ENCODE data around the gene CLVS2.

The CLVS2 gene

GRCh38 chr6:123064038-123064437, 68.0 kb downstream of the CLVS2 start:
- H3K9ac ChIP-seq (ENCODE audit: low read depth in 1 of 2, low read length in 2 of 2), result no peak overlapping the region
- H3K4me1 ChIP-seq (ENCODE audit: control insufficient read depth in 1 of 2, insufficient read depth in 2 of 2, low read length in 2 of 2), result no peaks in the 10 kb centered on the region
- no peak overlapping the region for H3K27ac ChIP-seq (ENCODE audit: low read depth, low read length)
- no peaks in the 10 kb centered on the region for H3K27me3 ChIP-seq (ENCODE audit: control insufficient read depth in 1 of 2, insufficient read depth in 2 of 2, low read length in 2 of 2)
- no peaks in the 10 kb centered on the region for H3K9me3 ChIP-seq (ENCODE audit: control insufficient read depth in 1 of 2, low read length in 2 of 2)
- H3K36me3 ChIP-seq (ENCODE audit: control insufficient read depth in 1 of 2, insufficient read depth in 2 of 2, low read length in 2 of 2), result no peaks in the 10 kb centered on the region
- no peak overlapping the region for H3K4me3 ChIP-seq (ENCODE audit: low read depth in 1 of 2, low read length in 2 of 2)

GRCh38 chr6:123074616-123075015, 78.6 kb downstream of the CLVS2 start:
- Histone ChIP-seq H3K27ac (ENCODE audit: low read depth, low read length) (no peak overlapping the region), H3K9me3 (ENCODE audit: control insufficient read depth in 1 of 2, low read length in 2 of 2) (no peaks in the 10 kb centered on the region)

GRCh38 chr6:123085403-123085802, 89.4 kb downstream of the CLVS2 start:
- H3K9ac ChIP-seq (ENCODE audit: low read depth in 1 of 2, low read length in 2 of 2), result no peak overlapping the region
- no peak overlapping the region for H3K27ac ChIP-seq (ENCODE audit: low read depth, low read length)
- H3K4me1 ChIP-seq (ENCODE audit: control insufficient read depth in 1 of 2, insufficient read depth in 2 of 2, low read length in 2 of 2), result no peaks in the 10 kb centered on the region
- no peak overlapping the region for H3K4me3 ChIP-seq (ENCODE audit: low read depth in 1 of 2, low read length in 2 of 2)
- no peaks in the 10 kb centered on the region for H3K36me3 ChIP-seq (ENCODE audit: control insufficient read depth in 1 of 2, insufficient read depth in 2 of 2, low read length in 2 of 2)
- H3K27me3 ChIP-seq (ENCODE audit: control insufficient read depth in 1 of 2, insufficient read depth in 2 of 2, low read length in 2 of 2), result no peaks in the 10 kb centered on the region
- H3K9me3 ChIP-seq (ENCODE audit: control insufficient read depth in 1 of 2, low read length in 2 of 2), result no peaks in the 10 kb centered on the region

More at GRCh38 chr6:123074616-123075015, 78.6 kb downstream of the CLVS2 start:
- Histone ChIP-seq H3K4me1 (ENCODE audit: control insufficient read depth in 1 of 2, insufficient read depth in 2 of 2, low read length in 2 of 2) (no peaks in the 10 kb centered on the region), H3K36me3 (ENCODE audit: control insufficient read depth in 1 of 2, insufficient read depth in 2 of 2, low read length in 2 of 2) (no peaks in the 10 kb centered on the region), H3K27me3 (ENCODE audit: control insufficient read depth in 1 of 2, insufficient read depth in 2 of 2, low read length in 2 of 2) (no peaks in the 10 kb centered on the region), H3K4me3 (ENCODE audit: low read depth in 1 of 2, low read length in 2 of 2) (no peak overlapping the region), H3K9ac (ENCODE audit: low read depth in 1 of 2, low read length in 2 of 2) (no peak overlapping the region)

GRCh38 chr6:123089226-123089625, 93.2 kb downstream of the CLVS2 start:
- H3K9me3 ChIP-seq (ENCODE audit: control insufficient read depth in 1 of 2, low read length in 2 of 2), result no peaks in the 10 kb centered on the region

GRCh38 chr6:123091091-123091895, 95.3 kb downstream of the CLVS2 start:
- no peak overlapping the region for H3K9ac ChIP-seq (ENCODE audit: low read depth in 1 of 2, low read length in 2 of 2)
- no peak overlapping the region for H3K27ac ChIP-seq (ENCODE audit: low read depth, low read length)
- H3K36me3 ChIP-seq (ENCODE audit: control insufficient read depth in 1 of 2, insufficient read depth in 2 of 2, low read length in 2 of 2), result no peaks in the 10 kb centered on the region
- no peak overlapping the region for H3K4me3 ChIP-seq (ENCODE audit: low read depth in 1 of 2, low read length in 2 of 2)
- H3K27me3 ChIP-seq (ENCODE audit: control insufficient read depth in 1 of 2, insufficient read depth in 2 of 2, low read length in 2 of 2), result no peaks in the 10 kb centered on the region
- H3K4me1 ChIP-seq (ENCODE audit: control insufficient read depth in 1 of 2, insufficient read depth in 2 of 2, low read length in 2 of 2), result no peaks in the 10 kb centered on the region
- H3K9me3 ChIP-seq (ENCODE audit: control insufficient read depth in 1 of 2, low read length in 2 of 2), result no peaks in the 10 kb centered on the region

More at GRCh38 chr6:123089226-123089625, 93.2 kb downstream of the CLVS2 start:
- H3K4me3 ChIP-seq (ENCODE audit: low read depth in 1 of 2, low read length in 2 of 2), result no peak overlapping the region
- H3K36me3 ChIP-seq (ENCODE audit: control insufficient read depth in 1 of 2, insufficient read depth in 2 of 2, low read length in 2 of 2), result no peaks in the 10 kb centered on the region
- H3K4me1 ChIP-seq (ENCODE audit: control insufficient read depth in 1 of 2, insufficient read depth in 2 of 2, low read length in 2 of 2), result no peaks in the 10 kb centered on the region
- no peaks in the 10 kb centered on the region for H3K27me3 ChIP-seq (ENCODE audit: control insufficient read depth in 1 of 2, insufficient read depth in 2 of 2, low read length in 2 of 2)
- H3K9ac ChIP-seq (ENCODE audit: low read depth in 1 of 2, low read length in 2 of 2), result no peak overlapping the region
- H3K27ac ChIP-seq (ENCODE audit: low read depth, low read length), result no peak overlapping the region

GRCh38 chr6:123091896-123092271, 95.8 kb downstream of the CLVS2 start:
- no peaks in the 10 kb centered on the region for H3K36me3 ChIP-seq (ENCODE audit: control insufficient read depth in 1 of 2, insufficient read depth in 2 of 2, low read length in 2 of 2)
- H3K4me3 ChIP-seq (ENCODE audit: low read depth in 1 of 2, low read length in 2 of 2), result no peak overlapping the region

GRCh38 chr6:123094795-123095194, 98.8 kb downstream of the CLVS2 start:
- Histone ChIP-seq H3K27me3 (ENCODE audit: control insufficient read depth in 1 of 2, insufficient read depth in 2 of 2, low read length in 2 of 2) (no peaks in the 10 kb centered on the region), H3K4me3 (ENCODE audit: low read depth in 1 of 2, low read length in 2 of 2) (no peak overlapping the region), H3K9me3 (ENCODE audit: control insufficient read depth in 1 of 2, low read length in 2 of 2) (no peaks in the 10 kb centered on the region), H3K36me3 (ENCODE audit: control insufficient read depth in 1 of 2, insufficient read depth in 2 of 2, low read length in 2 of 2) (no peaks in the 10 kb centered on the region), H3K27ac (ENCODE audit: low read depth, low read length) (no peak overlapping the region), H3K9ac (ENCODE audit: low read depth in 1 of 2, low read length in 2 of 2) (no peak overlapping the region), H3K4me1 (ENCODE audit: control insufficient read depth in 1 of 2, insufficient read depth in 2 of 2, low read length in 2 of 2) (no peaks in the 10 kb centered on the region)

More at GRCh38 chr6:123091896-123092271, 95.8 kb downstream of the CLVS2 start:
- H3K9ac ChIP-seq (ENCODE audit: low read depth in 1 of 2, low read length in 2 of 2), result no peak overlapping the region
- no peaks in the 10 kb centered on the region for H3K4me1 ChIP-seq (ENCODE audit: control insufficient read depth in 1 of 2, insufficient read depth in 2 of 2, low read length in 2 of 2)
- no peaks in the 10 kb centered on the region for H3K9me3 ChIP-seq (ENCODE audit: control insufficient read depth in 1 of 2, low read length in 2 of 2)
- no peak overlapping the region for H3K27ac ChIP-seq (ENCODE audit: low read depth, low read length)
- H3K27me3 ChIP-seq (ENCODE audit: control insufficient read depth in 1 of 2, insufficient read depth in 2 of 2, low read length in 2 of 2), result no peaks in the 10 kb centered on the region

GRCh38 chr6:123105561-123105960, 109.5 kb downstream of the CLVS2 start:
- Histone ChIP-seq H3K27me3 (ENCODE audit: control insufficient read depth in 1 of 2, insufficient read depth in 2 of 2, low read length in 2 of 2) (no peaks in the 10 kb centered on the region), H3K4me1 (ENCODE audit: control insufficient read depth in 1 of 2, insufficient read depth in 2 of 2, low read length in 2 of 2) (no peaks in the 10 kb centered on the region), H3K36me3 (ENCODE audit: control insufficient read depth in 1 of 2, insufficient read depth in 2 of 2, low read length in 2 of 2) (no peaks in the 10 kb centered on the region), H3K9me3 (ENCODE audit: control insufficient read depth in 1 of 2, low read length in 2 of 2) (no peaks in the 10 kb centered on the region), H3K27ac (ENCODE audit: low read depth, low read length) (no peak overlapping the region), H3K9ac (ENCODE audit: low read depth in 1 of 2, low read length in 2 of 2) (no peak overlapping the region), H3K4me3 (ENCODE audit: low read depth in 1 of 2, low read length in 2 of 2) (no peak overlapping the region)

GRCh38 chr6:123116370-123116769, 120.3 kb downstream of the CLVS2 start:
- no peaks in the 10 kb centered on the region for H3K9me3 ChIP-seq (ENCODE audit: control insufficient read depth in 1 of 2, low read length in 2 of 2)
- H3K27ac ChIP-seq (ENCODE audit: low read depth, low read length), result no peak overlapping the region
- H3K9ac ChIP-seq (ENCODE audit: low read depth in 1 of 2, low read length in 2 of 2), result no peak overlapping the region
- peaks cover 0 to 6% of the 10 kb centered on the region in 2 donors for H3K4me1 ChIP-seq (ENCODE audit: control insufficient read depth in 1 of 2, insufficient read depth in 2 of 2, low read length in 2 of 2)
- H3K27me3 ChIP-seq (ENCODE audit: control insufficient read depth in 1 of 2, insufficient read depth in 2 of 2, low read length in 2 of 2), result no peaks in the 10 kb centered on the region
- no peak overlapping the region for H3K4me3 ChIP-seq (ENCODE audit: low read depth in 1 of 2, low read length in 2 of 2)
- H3K36me3 ChIP-seq (ENCODE audit: control insufficient read depth in 1 of 2, insufficient read depth in 2 of 2, low read length in 2 of 2), result no peaks in the 10 kb centered on the region

- H3K36me3 ChIP-seq (ENCODE audit: control insufficient read depth in 1 of 2, insufficient read depth in 2 of 2, low read length in 2 of 2), result no peaks in the 10 kb centered on the region
- peaks cover 6 to 9% of the 10 kb centered on the region in 2 donors for H3K4me1 ChIP-seq (ENCODE audit: control insufficient read depth in 1 of 2, insufficient read depth in 2 of 2, low read length in 2 of 2)
- no peak overlapping the region for H3K27ac ChIP-seq (ENCODE audit: low read depth, low read length)
- no peak overlapping the region for H3K4me3 ChIP-seq (ENCODE audit: low read depth in 1 of 2, low read length in 2 of 2)
- H3K27me3 ChIP-seq (ENCODE audit: control insufficient read depth in 1 of 2, insufficient read depth in 2 of 2, low read length in 2 of 2), result no peaks in the 10 kb centered on the region
- no peak overlapping the region for H3K9ac ChIP-seq (ENCODE audit: low read depth in 1 of 2, low read length in 2 of 2)
- H3K9me3 ChIP-seq (ENCODE audit: control insufficient read depth in 1 of 2, low read length in 2 of 2), result no peaks in the 10 kb centered on the region
These were observed 121.3 kb downstream of the CLVS2 start for GRCh38 chr6:123117145-123117908.

Data from duodenal mucosa (tissue), 2 donors.